Liver (tissue), 9 donors: ENCODE results near the gene ANO10. TPM values are rescaled to one million over a fixed set of nuclear protein-coding genes. Genes with fewer than 3 reads are reported as not detected.

Source experiments
- DNase-seq: peaks from one replicate; pipeline ENCODE4 v3.0.0-alpha.2; 2017; ENCODE audit warnings: low spot score
- H3K27ac ChIP-seq, 2 donors: one replicate each; pipeline ENCODE4 v1.7.0; 2013; ENCODE audit warnings: inconsistent platforms in 2 of 2, low read length in 2 of 2, control low read depth in 1 of 2, low read depth in 1 of 2, mild to moderate bottlenecking in 1 of 2
- H3K27me3 ChIP-seq, 4 donors: one replicate each; pipeline versions ENCODE4 v1.6.1 to v1.7.0; 2013; ENCODE audit warnings: low read length in 3 of 4, inconsistent platforms in 1 of 4, mild to moderate bottlenecking in 1 of 4, moderate library complexity in 1 of 4; ENCODE audit not compliant: control insufficient read depth in 4 of 4, insufficient read depth in 4 of 4
- H3K36me3 ChIP-seq, 4 donors: one replicate each; pipeline versions ENCODE4 v1.6.1 to v1.7.0; 2013; ENCODE audit warnings: low read length in 3 of 4, mild to moderate bottlenecking in 3 of 4, low read depth in 1 of 4, moderate library complexity in 1 of 4; ENCODE audit not compliant: control insufficient read depth in 4 of 4, insufficient read depth in 3 of 4
- H3K4me1 ChIP-seq, 4 donors: one replicate each; pipeline versions ENCODE4 v1.6.1 to v1.7.0; 2013; ENCODE audit warnings: low read length in 3 of 4, mild to moderate bottlenecking in 3 of 4, moderate library complexity in 1 of 4; ENCODE audit not compliant: control insufficient read depth in 4 of 4, insufficient read depth in 4 of 4
- H3K4me3 ChIP-seq, 3 donors: one replicate each; pipeline versions ENCODE4 v1.6.1 to v1.7.0; 2013; ENCODE audit warnings: low read length in 3 of 3, control low read depth in 1 of 3, low read depth in 1 of 3, mild to moderate bottlenecking in 1 of 3
- H3K9ac ChIP-seq, 2 donors: one replicate each; pipeline ENCODE4 v1.7.0; 2013; ENCODE audit warnings: low read length in 2 of 2, mild to moderate bottlenecking in 2 of 2, moderate library complexity in 2 of 2, control low read depth in 1 of 2, low read depth in 1 of 2
- H3K9me3 ChIP-seq, 4 donors: one replicate each; pipeline versions ENCODE4 v1.6.1 to v1.7.0; 2013; ENCODE audit warnings: low read length in 3 of 4; ENCODE audit not compliant: control insufficient read depth in 4 of 4
- ATF3 ChIP-seq: IDR thresholded peaks from 2 replicates; pipeline ENCODE4 v1.6.1; 2016; ENCODE audit warnings: antibody characterized with exemption
- CTCF ChIP-seq: fragments of 150-350 bp; IDR thresholded peaks from 2 replicates; pipeline ENCODE4 v1.5.1; 2017; ENCODE audit warnings: improper control_type of control experiment, low read depth, low read length; ENCODE audit not compliant: missing input control
- EGR1 ChIP-seq, 2 donors: IDR thresholded peaks; 2 replicates each; pipeline ENCODE4 v1.6.1; 2016 to 2018; ENCODE audit warnings: antibody characterized with exemption in 2 of 2, low read depth in 2 of 2
- FOXA1 ChIP-seq: IDR thresholded peaks from 2 replicates; pipeline ENCODE4 v1.6.1; 2016; ENCODE audit warnings: antibody characterized with exemption
- FOXA2 ChIP-seq: IDR thresholded peaks from 2 replicates; pipeline ENCODE4 v1.6.1; 2016; ENCODE audit warnings: antibody characterized with exemption
- GABPA ChIP-seq, 2 donors: IDR thresholded peaks in 1 of 2; conservative IDR thresholded peaks in 1 of 2; 2 replicates each; pipeline ENCODE4 v1.6.1; 2016; ENCODE audit warnings: antibody characterized with exemption in 2 of 2, mild to moderate bottlenecking in 1 of 2, moderate library complexity in 1 of 2
- HNF4A ChIP-seq, 2 donors: conservative IDR thresholded peaks; 2 replicates each; pipeline ENCODE4 v1.6.1; 2016; ENCODE audit warnings: antibody characterized with exemption in 2 of 2, mild to moderate bottlenecking in 2 of 2
- HNF4G ChIP-seq: IDR thresholded peaks from 2 replicates; pipeline ENCODE4 v1.6.1; 2016; ENCODE audit warnings: antibody characterized with exemption
- JUND ChIP-seq, 2 donors: IDR thresholded peaks; 2 replicates each; pipeline ENCODE4 v1.6.1; 2016; ENCODE audit warnings: antibody characterized with exemption in 2 of 2
- MAX ChIP-seq: IDR thresholded peaks from 2 replicates; pipeline ENCODE4 v1.6.1; 2016; ENCODE audit warnings: antibody characterized with exemption
- NR2F2 ChIP-seq: IDR thresholded peaks from 2 replicates; pipeline ENCODE4 v1.6.1; 2016; ENCODE audit warnings: antibody characterized with exemption
- RAD21 ChIP-seq, 2 donors: IDR thresholded peaks; 2 replicates each; pipeline ENCODE4 v1.6.1; 2016; ENCODE audit warnings: antibody characterized with exemption in 2 of 2, mild to moderate bottlenecking in 2 of 2
- REST ChIP-seq: IDR thresholded peaks from 2 replicates; pipeline ENCODE4 v1.6.1; 2016; ENCODE audit warnings: antibody characterized with exemption, mild to moderate bottlenecking
- RXRA ChIP-seq, 2 donors: IDR thresholded peaks; 2 replicates each; pipeline ENCODE4 v1.6.1; 2017 to 2018; ENCODE audit warnings: antibody characterized with exemption in 2 of 2, mild to moderate bottlenecking in 1 of 2
- SP1 ChIP-seq: IDR thresholded peaks from 2 replicates; pipeline ENCODE4 v1.6.1; 2018; ENCODE audit warnings: antibody characterized with exemption, mild to moderate bottlenecking
- TAF1 ChIP-seq: conservative IDR thresholded peaks from 2 replicates; pipeline ENCODE4 v1.6.1; 2016; ENCODE audit warnings: antibody characterized with exemption, mild to moderate bottlenecking
- YY1 ChIP-seq: IDR thresholded peaks from 2 replicates; pipeline ENCODE4 v1.6.1; 2016; ENCODE audit warnings: antibody characterized with exemption, mild to moderate bottlenecking
- ZBTB33 ChIP-seq: IDR thresholded peaks from 2 replicates; pipeline ENCODE4 v1.6.1; 2016; ENCODE audit warnings: antibody characterized with exemption
- polyA plus RNA-seq, 2 donors: library from polyadenylated mRNA; stranded (reverse) in 1 of 2; unstranded in 1 of 2; fragments of 200-250 nt in 1 of 2; fragments of >200 nt in 1 of 2; fragmentation: Nextera tagmentation in 1 of 2; extraction: Ambion mirVana in 1 of 2; gene quantifications; one replicate each; pipeline versions ENCODE4 v1.2.1 to v1.2.3, GENCODE V29; 2013 to 2015
- total RNA-seq, 2 donors: library from RNA; depleted of rRNA; stranded (reverse); fragments of >200 nt; gene quantifications; one replicate each; pipeline ENCODE4 v1.2.3, GENCODE V29; 2014
- donor health status: healthy.
- donor health status: healthy.
- donor health status: healthy.
- donor health status: healthy.
- donor health status: healthy.

The ANO10 gene
- total and polyA plus RNA-seq, 4 donors = 5.6 to 8.7 (median 6.8) TPM

- TF ChIP-seq ZBTB33 = no peak
Measured at GRCh38 chr3:43531835-43532234, 90.0 kb downstream of the ANO10 start (continued).

GRCh38 chr3:43528498-43529099, 93.2 kb downstream of the ANO10 start:
- no peak overlapping the region for H3K9ac ChIP-seq
- no peaks in the 10 kb centered on the region for H3K36me3 ChIP-seq

More at GRCh38 chr3:43528498-43529099, 93.2 kb downstream of the ANO10 start:
- Histone ChIP-seq H3K4me3 (no peak overlapping the region), H3K27me3 (no peaks in the 10 kb centered on the region), H3K27ac (no peak overlapping the region), H3K9me3 (no peaks in the 10 kb centered on the region), H3K4me1 (no peaks in the 10 kb centered on the region)
- TF ChIP-seq CTCF (no peak), RXRA (IDR thresholded peaks at IDR 0.05) (no peak), REST (no peak), ZBTB33 (no peak), SP1 (no peak), ATF3 (no peak), EGR1 (IDR thresholded peaks at IDR 0.05; ENCODE audit: low read depth in 2 of 2) (no peak), RAD21 (IDR thresholded peaks at IDR 0.05) (no peak), FOXA1 (no peak), YY1 (no peak), HNF4A (conservative IDR thresholded peaks at IDR 0.05) (no peak), HNF4G (no peak), GABPA (IDR thresholded peaks at IDR 0.05 in 1 of 2, conservative IDR thresholded peaks at IDR 0.05 in 1 of 2) (no peak), TAF1 (no peak), FOXA2 (no peak), JUND (IDR thresholded peaks at IDR 0.05) (no peak), NR2F2 (no peak), MAX (no peak)
- DNase-seq = no peak
